ENCODE data around the gene TXNRD2. TPM values are rescaled to one million over a fixed set of nuclear protein-coding genes. Genes with fewer than 3 reads are reported as not detected.
"Not testable (repeated sequence)": the region's sequence is repeated elsewhere in the genome, so short reads cannot be mapped to it uniquely, and the experiment has no call there.

Gene TXNRD2
- total and polyA plus RNA-seq, 2 of the 4 experiments (the other 2 are of a cell fraction) = 15.6 to 25.7 TPM

GRCh38 chr22:19832476-19833108, 109.0 kb downstream of the TXNRD2 start:
- no peak for TF ChIP-seq RAD21 (IDR thresholded peaks at IDR 0.05; ENCODE audit: low read length)
- TF ChIP-seq MAZ (IDR thresholded peaks at IDR 0.05; ENCODE audit: borderline replicate concordance, low read depth, low read length) = no peak
- TF ChIP-seq FOS (IDR thresholded peaks at IDR 0.05; ENCODE audit: low read depth, low read length) = no peak
- no peak for TF ChIP-seq USF2 (IDR thresholded peaks at IDR 0.05; ENCODE audit: low read depth, low read length)
- no peak for TF ChIP-seq SMC3 (IDR thresholded peaks at IDR 0.05; ENCODE audit: low read depth, low read length)
- no peak for TF ChIP-seq NFE2L2 (IDR thresholded peaks at IDR 0.05; ENCODE audit: low read depth, low read length)
- TF ChIP-seq CHD1 (IDR thresholded peaks at IDR 0.05; ENCODE audit: low read depth, low read length) = no peak
- no peak for TF ChIP-seq RCOR1 (IDR thresholded peaks at IDR 0.05; ENCODE audit: insufficient replicate concordance, low read length)
- no TSS peak for BruUV-seq (replicated peaks)
- CTCF ChIA-PET = no interaction called here
- no peak overlapping the region for H2AK9ac ChIP-seq (replicated peaks; ENCODE audit: low read depth, low read length, poor library complexity)
- H4K91ac ChIP-seq (ENCODE audit: insufficient read depth, low read depth, low read length) = no peak overlapping the region
- H3K56ac ChIP-seq (ENCODE audit: extremely low read depth, insufficient read depth, low read length) = no peak overlapping the region
- H3K18ac ChIP-seq (ENCODE audit: low read depth, low read length) = no peak overlapping the region
- H2BK15ac ChIP-seq (ENCODE audit: low read depth, low read length) = no peak overlapping the region
- no peak overlapping the region for H2BK5ac ChIP-seq (ENCODE audit: low read depth, low read length, poor library complexity, severe bottlenecking)
- H3K4me2 ChIP-seq (ENCODE audit: low read depth, low read length) = no peak overlapping the region
- no peak overlapping the region for H2AFZ ChIP-seq (replicated peaks; ENCODE audit: low read length, poor library complexity)
- ATAC-seq (ENCODE audit: low read depth) = peak; percentile 40; the same call in 1 of the 2 replicates
- POLR2A ChIA-PET (ENCODE audit: unreplicated experiment) = no interaction called here
- no peak overlapping the region for H3K9ac ChIP-seq (ENCODE audit: low read depth, low read length)
- no peak overlapping the region for H3K14ac ChIP-seq (replicated peaks; ENCODE audit: low read depth, low read length)
- no peak overlapping the region for H2BK120ac ChIP-seq (ENCODE audit: low read depth, low read length)
- dilution Hi-C loops (cut with HindIII; ENCODE audit: low sequenced_read_pairs, unreplicated experiment) (no loop called here), in situ Hi-C loops (cut with MboI; ENCODE audit: low sequenced_read_pairs) (no loop called here), intact Hi-C loops (cut with micrococcal nuclease) (no loop called here)
- H3K79me1 ChIP-seq (ENCODE audit: low read depth in 1 of 2, low read length in 2 of 2) = no peaks in the 10 kb centered on the region; a peak in 1 of 4 replicates
- H4K20me1 ChIP-seq (ENCODE audit: insufficient read depth, low read length) = no peaks in the 10 kb centered on the region
- no peaks in the 10 kb centered on the region for H3K4me1 ChIP-seq (ENCODE audit: control insufficient read depth, insufficient read depth, low read length)
- no peak overlapping the region for H3K27ac ChIP-seq (ENCODE audit: insufficient read depth, low read length)
- no peak overlapping the region for H4K5ac ChIP-seq (ENCODE audit: low read depth, low read length)
- no peak overlapping the region for H4K8ac ChIP-seq (ENCODE audit: low read depth in 2 of 2, low read length in 2 of 2)
- H3K9me3 ChIP-seq (ENCODE audit: control insufficient read depth, insufficient read depth, low read length) = no peaks in the 10 kb centered on the region
- no peak overlapping the region for H2BK20ac ChIP-seq (ENCODE audit: low read depth, low read length)
- no peaks in the 10 kb centered on the region; the same call in 1 of the 2 replicates for H3K9me1 ChIP-seq (ENCODE audit: insufficient read depth, low read length)
- H3K4ac ChIP-seq (ENCODE audit: low read depth, low read length) = no peak overlapping the region
- no peaks in the 10 kb centered on the region for H3K36me3 ChIP-seq (ENCODE audit: control insufficient read depth, insufficient read depth, low read length)
- WGBS, 2 experiments (ENCODE audit: extremely low coverage in 2 of 2, insufficient read length in 1 of 2) = 53% methylated on average over 3 of the region's 7 CpGs; no CpG with 5 or more reads in 1 of the 2 experiments
- H3K23ac ChIP-seq (ENCODE audit: low read depth, low read length) = no peak overlapping the region
- H3K27me3 ChIP-seq (ENCODE audit: control insufficient read depth, insufficient read depth, low read length) = no peaks in the 10 kb centered on the region
- H2AK5ac ChIP-seq (ENCODE audit: low read depth, low read length) = no peak overlapping the region
- no peak overlapping the region for H3K4me3 ChIP-seq (ENCODE audit: insufficient read depth, low read depth, low read length)
- DNase-seq = no peak

GRCh38 chr22:19831979-19832378, 109.6 kb downstream of the TXNRD2 start:
- H3K9ac ChIP-seq (ENCODE audit: low read depth, low read length); dilution Hi-C loops (cut with HindIII; ENCODE audit: low sequenced_read_pairs, unreplicated experiment); H3K4me3 ChIP-seq (ENCODE audit: insufficient read depth, low read depth, low read length); H3K9me3 ChIP-seq (ENCODE audit: control insufficient read depth, insufficient read depth, low read length); H2BK15ac ChIP-seq (ENCODE audit: low read depth, low read length); H3K23ac ChIP-seq (ENCODE audit: low read depth, low read length); ATAC-seq (ENCODE audit: low read depth); H2AFZ ChIP-seq (replicated peaks; ENCODE audit: low read length, poor library complexity); H2BK5ac ChIP-seq (ENCODE audit: low read depth, low read length, poor library complexity, severe bottlenecking); H3K4me1 ChIP-seq (ENCODE audit: control insufficient read depth, insufficient read depth, low read length); H3K18ac ChIP-seq (ENCODE audit: low read depth, low read length); H4K91ac ChIP-seq (ENCODE audit: insufficient read depth, low read depth, low read length); H4K20me1 ChIP-seq (ENCODE audit: insufficient read depth, low read length); H2AK5ac ChIP-seq (ENCODE audit: low read depth, low read length); H2BK20ac ChIP-seq (ENCODE audit: low read depth, low read length); H2AK9ac ChIP-seq (replicated peaks; ENCODE audit: low read depth, low read length, poor library complexity); H4K8ac ChIP-seq (ENCODE audit: low read depth in 2 of 2, low read length in 2 of 2); in situ Hi-C loops (cut with MboI; ENCODE audit: low sequenced_read_pairs); H2BK120ac ChIP-seq (ENCODE audit: low read depth, low read length); H3K27ac ChIP-seq (ENCODE audit: insufficient read depth, low read length); H3K27me3 ChIP-seq (ENCODE audit: control insufficient read depth, insufficient read depth, low read length); H3K36me3 ChIP-seq (ENCODE audit: control insufficient read depth, insufficient read depth, low read length); H3K4ac ChIP-seq (ENCODE audit: low read depth, low read length); H3K79me1 ChIP-seq (ENCODE audit: low read depth in 1 of 2, low read length in 2 of 2); H3K56ac ChIP-seq (ENCODE audit: extremely low read depth, insufficient read depth, low read length); H3K14ac ChIP-seq (replicated peaks; ENCODE audit: low read depth, low read length); DNase-seq; H3K9me1 ChIP-seq (ENCODE audit: insufficient read depth, low read length); H4K5ac ChIP-seq (ENCODE audit: low read depth, low read length); intact Hi-C loops (cut with micrococcal nuclease); H3K4me2 ChIP-seq (ENCODE audit: low read depth, low read length); POLR2A ChIA-PET (ENCODE audit: unreplicated experiment); BruUV-seq (replicated peaks): not testable (repeated sequence)
- CTCF ChIA-PET = interaction anchor here (0.6 kb wide), 1 partner anchor 9 kb away, joined by 3 read pairs; no protein-coding TSS in a partner anchor
- WGBS, 2 experiments (ENCODE audit: extremely low coverage in 2 of 2, insufficient read length in 1 of 2) = no CpG with 5 or more reads among the region's 3 CpGs

All from IMR-90 (cell line).